GM19238 (cell line): ENCODE data around the gene SIM2.

Experiments
- DNase-seq: peaks from one replicate; pipeline ENCODE4 v3.0.0; 2011; ENCODE audit warnings: low spot score; ENCODE audit not compliant: insufficient read length

Gene SIM2

DNA sequence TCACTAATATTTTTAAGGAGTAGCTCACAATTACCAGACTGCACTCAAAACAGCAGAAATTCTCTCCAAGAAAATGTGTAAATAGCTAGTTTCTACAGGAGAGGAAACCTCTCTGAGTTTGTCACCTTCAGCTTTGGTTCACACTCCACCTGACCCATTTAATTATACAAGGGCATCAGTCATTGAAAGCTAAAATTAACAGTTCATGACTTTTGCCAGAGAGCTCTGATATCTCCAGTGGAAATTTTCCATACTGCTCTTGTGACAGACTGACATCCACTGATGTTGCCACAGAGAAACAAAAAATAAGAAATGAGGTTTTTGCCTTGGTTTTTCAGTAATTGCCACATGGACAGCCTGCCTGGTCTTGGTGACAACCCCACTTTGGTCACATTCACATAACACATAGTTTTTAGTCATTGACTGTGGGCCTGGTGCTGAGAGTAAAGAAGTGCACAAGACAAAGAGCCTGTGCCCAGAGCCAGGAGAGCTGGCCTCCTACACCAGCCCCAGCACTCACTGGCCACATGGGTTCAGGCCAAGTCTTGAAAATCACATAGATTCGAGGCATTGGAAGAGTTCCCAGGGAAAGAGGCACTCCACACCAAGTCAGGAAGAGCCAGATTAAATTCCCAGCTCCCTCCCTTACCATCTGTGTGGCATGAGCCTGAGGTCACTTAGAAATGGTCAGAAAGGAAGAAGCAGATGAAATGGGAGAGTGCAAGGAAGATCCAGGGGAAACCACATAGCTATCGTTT, 13.8 kb upstream of the SIM2 start:
- DNase-seq, result no peak

DNA sequence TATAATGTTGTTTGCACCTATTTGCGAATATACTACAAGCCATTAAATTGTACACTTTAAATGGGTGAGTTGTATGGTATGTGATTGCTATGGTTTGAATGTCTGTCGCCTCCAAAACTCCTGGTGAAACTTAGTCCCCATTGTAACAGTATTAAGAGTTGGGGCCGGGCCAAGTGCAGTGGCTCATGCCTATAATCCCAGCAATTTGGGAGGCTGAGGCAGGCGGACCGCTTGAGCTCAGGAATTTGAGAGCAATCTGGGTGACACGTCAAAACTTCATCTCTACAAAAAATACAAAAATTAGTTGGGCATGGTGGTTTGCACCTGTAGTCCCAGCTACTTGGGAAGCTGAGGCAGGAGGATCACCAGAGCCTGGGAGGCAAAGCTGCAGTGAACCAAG, 12.0 kb upstream of the SIM2 start:
- DNase-seq, result no peak

DNA sequence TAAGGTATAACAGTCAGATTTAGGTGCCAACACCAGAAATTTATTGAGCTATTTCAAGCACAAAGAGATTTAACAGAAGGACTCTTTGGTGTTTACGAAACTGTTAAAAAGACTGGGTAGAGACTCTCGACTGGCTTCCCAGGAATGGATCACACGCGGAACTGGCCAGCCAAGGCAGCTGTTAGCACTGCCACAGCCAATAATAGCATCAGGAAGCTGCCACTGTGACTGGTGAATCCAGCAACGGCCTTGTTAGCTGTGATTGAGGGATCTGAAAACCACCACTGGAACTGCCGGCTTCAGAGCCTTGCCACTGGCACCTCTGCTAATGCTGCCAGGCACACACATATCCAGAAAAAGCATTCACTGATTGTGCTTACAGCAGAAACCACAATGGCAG, 10.6 kb upstream of the SIM2 start:
- no peak for DNase-seq

DNA sequence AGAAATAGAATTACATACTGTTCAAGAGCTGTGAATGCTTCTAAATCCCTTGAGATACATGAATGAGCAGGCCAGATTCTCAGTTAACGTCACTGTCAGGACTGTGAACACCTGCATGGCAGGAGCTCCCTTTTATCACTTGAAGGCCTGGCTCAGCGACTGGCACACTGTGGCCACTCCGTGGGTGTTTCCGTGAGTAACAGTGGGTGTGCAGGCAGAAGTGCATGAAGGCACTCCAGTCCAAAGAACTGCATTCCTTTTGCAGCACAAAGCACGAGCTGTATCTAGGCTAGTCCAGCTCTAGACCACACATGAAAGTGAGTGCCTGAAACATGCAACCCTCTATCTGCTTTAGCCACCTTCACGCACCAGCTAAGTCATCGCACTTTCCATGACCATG, 9.6 kb upstream of the SIM2 start:
- no peak for DNase-seq

DNA sequence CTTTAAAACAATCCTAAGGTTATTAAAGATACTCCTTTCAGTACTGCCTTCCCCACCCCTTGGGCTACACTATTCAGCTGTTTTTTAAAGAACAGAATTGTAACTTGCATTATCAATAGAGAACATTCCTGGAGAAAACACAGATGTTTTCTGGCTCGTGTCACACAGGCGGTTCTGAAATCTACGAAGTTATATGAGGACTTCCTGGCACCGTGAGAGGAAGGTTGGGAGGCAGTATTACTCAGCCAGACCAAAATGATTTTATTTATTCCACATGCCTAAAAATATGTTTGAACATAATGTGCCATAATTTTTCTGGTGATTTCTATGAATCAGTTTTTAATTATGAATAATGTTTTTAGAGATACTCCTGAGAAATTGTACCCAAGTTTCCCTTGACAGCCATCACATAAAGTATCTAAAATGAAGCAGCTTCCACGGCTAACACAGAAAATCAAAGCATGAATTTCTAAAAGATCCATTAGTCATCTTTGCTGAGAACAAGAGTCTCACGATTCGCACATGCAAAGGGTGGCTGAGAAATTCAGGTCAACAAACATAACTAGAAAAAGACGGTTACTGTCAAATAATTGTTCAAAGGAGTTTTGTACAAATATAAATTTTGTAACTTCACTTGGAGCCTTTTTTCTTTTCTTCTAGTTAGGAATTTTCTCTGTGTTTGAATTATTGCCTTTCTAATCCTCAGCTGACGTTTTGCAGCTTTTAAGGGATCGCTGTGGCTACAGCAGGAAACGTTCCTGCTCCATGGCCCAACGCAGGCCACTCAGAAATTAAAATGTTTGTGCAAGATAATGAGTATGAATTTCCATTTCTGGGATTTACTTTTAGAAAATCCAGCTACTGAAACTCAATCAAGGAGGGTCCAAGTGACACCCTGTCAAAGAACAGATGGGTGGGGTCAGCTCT, 8.0 kb upstream of the SIM2 start:
- DNase-seq, result no peak

DNA sequence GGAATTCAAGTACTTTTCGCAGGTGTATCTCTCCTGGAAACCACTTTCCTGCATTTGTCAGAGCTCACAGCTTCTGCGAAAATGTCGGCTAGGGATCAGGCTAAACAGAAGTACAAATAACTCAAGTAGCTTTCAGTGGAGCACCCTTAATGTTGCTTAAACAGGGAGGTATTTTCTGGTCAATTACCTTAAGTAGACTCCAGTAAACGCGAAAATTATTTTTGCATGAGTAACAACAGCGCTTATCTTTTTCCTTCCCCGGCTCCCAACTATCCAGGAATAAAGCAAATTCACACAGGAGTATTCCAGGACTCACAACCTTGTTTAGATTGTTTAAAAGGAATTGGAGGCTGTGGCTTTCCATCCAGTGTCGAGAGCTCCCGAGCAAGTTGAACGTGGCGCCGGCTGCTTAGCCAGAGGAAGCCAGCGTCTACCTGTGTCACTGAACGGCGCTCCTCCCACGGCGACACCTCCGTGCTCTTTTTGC, 7.3 kb upstream of the SIM2 start:
- no peak for DNase-seq

DNA sequence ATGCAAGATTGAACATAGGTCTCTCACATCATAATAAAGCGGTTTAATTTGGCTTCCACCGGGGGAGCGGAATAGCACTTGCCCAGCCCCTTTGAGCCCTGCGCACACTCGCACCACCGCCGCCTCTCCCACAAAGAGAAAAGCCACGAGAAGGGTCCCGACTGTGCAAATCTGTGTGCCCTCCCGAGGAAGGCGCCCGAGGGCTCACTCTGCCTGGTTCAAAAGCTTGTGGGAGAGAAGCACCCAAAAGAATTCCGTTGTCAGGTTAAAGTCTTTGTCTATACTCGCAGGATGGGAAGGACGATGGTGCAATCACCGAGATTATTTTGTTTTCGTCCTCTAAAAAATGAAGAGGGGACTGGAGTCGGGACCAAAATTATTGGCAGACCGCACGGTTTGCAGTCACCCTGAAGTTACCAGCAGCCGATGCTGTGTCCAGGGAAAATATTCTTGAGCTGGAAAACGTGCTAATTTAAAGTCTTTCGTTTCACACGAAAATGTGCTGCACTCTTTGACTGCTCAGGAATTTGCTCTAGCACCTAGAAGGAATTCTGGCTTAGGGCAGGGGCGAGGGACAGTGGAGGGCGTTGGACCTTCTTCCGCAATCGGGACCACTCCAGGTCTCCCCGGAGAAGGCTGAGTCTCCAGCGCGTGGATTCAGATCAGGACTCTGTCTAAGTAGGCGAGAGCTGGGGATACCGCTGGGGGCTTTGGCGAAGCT, 6.6 kb upstream of the SIM2 start:
- no peak for DNase-seq

DNA sequence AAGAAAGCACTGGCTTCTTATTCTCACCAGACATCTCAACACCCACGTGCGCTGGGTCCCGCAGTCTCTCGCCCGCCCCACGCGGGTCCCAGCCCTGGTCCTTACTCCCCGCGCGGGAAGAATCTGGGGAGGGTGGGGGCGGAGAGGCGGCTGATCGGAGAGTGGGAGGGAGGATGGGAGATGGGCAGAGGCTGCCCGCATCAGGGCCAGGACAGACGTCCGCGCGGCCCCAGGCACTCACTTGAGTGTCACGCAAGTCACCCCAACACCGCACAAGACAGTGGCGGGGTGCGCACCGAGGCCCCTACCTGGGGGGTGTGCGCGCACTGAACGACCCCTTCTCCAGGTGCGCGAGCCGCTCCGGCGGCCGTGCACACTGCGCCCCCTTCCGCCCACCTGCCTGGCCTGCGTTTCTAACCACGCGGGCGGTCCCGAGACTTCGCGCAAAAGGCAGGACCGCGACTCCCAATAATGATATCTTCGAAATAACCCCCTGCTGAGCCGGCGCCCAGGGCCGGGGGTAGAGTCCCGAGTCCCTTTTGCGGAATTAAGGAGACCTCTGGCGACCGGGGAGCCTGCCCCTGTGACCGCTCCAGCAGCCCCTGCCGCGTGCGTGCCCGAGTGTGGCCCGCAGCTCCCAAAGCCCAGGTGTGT, 6.0 kb upstream of the SIM2 start:
- no peak for DNase-seq

DNA sequence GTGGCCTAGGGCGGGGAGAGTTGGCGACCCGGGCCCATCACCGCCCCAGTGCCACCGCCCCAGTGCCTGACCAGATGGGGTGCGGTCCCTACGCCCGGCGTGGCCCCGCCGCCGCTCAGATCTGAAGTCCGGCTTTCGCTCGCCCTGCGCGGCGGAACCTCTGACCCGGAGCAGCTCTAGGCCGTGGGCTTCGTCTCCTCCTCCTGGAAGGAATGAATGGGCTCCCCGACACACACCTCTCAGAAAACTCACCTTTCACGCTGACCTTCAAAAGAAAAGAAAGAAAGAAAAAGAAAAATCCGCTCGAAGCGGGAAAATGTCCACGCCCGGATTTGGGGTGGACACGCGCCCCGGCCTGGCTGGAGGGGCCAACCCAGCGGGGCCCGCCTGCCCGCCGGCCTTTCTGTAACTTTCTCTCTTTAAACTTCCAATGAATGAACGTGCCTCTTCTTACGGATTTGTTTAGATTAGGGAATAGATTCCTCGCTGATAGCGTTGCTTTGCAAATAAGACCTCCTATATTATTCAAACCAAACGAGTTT, 5.4 kb upstream of the SIM2 start:
- DNase-seq, result no peak

DNA sequence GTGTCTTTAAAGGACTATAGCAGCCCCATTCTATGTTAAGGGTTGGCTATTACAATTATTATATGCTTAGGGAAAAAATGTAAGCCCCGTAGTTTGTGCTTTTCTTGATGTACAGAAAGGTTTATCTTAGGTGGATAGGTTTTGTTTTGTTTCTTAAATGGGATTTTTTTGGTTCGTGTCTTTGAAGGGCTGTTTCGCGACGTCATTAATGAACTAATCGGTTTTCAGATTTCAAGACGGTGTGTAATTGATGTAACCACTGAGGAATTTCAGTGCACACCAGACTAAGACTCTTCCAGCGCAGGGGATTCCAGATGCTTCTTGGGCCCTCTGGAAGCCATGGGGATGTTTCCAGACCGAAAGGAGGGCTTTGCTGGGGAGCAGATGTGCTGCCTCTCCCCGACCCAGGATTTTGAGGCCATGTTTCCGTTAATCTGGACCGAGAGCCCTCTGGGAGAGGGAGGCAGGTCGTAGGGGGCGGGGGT, 4.8 kb upstream of the SIM2 start:
- DNase-seq, result no peak

DNA sequence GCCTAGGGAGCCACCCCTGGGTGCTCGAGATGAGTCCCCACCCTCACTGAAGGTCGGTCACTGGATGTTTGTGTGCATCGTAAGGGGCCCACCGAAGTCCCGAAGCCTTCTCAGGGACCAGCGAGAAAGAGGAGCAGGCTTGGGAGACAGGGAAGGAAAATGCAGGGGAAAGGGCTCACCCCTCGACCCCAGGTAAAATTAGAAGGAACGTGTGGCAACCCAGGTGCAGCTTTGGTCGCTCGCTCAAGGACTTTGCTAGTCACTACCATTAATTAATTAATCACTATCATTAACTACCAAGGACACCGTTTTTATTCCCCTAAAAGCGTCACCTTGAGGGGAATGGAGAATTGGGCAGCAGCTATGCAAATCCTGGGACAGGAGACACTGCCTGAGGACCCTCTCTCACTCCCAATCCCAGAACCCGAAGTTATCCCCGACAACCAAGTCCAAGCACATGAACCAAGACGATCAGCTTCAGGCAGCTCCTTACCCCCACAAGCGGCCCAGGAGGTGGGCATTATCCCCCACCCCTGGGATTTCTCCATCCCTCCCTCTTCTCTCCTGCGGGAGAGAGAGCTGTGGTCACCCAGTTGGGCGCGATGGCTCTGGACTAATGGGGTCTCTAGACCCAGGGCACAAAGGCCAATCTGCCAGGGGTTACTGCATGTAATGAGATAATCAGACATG, 4.2 kb upstream of the SIM2 start:
- no peak for DNase-seq

DNA sequence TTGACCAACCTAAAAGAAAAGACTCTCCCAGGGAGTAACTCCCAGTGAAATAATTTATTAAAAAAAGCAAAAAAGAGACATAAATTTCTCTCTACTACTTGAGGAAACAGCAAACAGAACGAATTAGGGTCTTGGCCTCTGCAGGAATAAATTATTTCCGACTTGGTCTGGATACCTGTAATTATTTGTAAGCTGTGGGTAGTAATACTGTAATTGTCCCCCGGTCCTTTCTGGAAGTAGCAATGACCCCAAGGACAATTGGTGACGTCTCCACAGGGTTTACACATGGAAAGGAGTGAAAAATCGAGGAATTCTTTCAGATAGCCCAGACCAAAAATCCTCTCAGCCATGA, 3.7 kb upstream of the SIM2 start:
- DNase-seq, result no peak

DNA sequence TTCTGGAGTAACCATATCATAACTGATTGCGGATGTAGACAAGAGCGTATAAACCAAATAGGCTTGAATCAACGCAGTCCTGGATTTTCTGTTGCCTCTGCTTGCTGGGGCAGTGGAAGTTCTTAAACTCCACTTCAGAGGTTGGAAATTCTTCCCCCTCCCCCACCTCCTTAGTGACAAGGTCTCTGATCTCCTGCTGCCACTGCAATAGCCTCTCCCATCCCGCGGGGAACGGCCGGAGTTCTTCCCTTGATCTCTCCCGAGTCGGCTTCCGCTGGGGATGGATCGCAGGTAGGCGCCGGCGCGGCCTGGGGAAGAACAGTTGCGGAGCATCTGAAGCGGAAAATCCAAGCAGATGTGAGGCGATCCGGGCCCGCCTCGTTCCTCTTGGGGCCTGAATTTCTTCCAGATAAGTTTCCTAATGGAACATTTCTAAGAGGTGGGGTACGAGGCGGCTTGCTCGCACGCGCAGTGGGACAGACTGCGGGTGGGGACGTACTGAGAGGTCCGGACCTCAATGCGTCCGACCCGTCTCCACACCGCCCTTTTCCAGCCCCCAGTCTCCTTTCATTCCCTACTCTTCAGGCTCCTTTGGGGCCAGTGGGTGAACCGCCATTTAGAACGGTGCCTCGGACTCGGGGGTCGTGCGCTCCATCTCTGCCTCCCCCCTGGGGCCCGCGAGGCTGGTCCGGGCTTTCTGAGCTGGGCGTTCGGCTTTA, 3.1 kb upstream of the SIM2 start:
- no peak for DNase-seq

DNA sequence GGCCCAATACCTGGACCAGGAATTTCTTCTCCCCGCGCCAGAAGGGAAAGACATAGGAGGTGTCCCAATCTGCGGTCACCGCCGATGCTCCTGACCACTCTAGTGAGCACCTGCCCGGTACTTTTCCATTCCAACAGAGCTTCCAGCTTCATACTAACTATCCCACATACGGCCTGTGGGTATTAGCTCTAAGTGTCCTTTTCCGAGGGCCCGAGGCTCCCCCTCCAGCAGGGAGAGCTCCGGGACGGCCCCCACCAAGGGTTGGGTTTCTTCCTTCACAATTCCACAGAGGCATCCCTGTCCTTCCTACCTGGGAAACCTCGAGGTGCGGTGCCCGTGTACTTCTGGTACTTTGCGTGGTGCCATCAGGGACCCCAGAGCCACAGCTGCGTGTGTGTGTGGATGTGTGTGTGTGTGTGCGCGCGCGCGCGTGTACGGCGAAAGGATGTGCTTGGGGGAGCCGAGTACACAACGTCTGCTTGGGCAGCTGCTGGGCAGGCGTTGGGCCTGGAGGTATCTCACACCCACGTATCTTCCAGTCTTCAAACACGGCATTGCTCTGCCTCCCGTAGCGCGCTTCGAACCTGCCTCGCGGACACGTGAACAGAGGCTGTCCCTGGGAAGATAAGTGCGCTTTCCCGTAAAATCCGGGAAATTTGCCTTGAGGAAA, 2.4 kb upstream of the SIM2 start:
- no peak for DNase-seq

DNA sequence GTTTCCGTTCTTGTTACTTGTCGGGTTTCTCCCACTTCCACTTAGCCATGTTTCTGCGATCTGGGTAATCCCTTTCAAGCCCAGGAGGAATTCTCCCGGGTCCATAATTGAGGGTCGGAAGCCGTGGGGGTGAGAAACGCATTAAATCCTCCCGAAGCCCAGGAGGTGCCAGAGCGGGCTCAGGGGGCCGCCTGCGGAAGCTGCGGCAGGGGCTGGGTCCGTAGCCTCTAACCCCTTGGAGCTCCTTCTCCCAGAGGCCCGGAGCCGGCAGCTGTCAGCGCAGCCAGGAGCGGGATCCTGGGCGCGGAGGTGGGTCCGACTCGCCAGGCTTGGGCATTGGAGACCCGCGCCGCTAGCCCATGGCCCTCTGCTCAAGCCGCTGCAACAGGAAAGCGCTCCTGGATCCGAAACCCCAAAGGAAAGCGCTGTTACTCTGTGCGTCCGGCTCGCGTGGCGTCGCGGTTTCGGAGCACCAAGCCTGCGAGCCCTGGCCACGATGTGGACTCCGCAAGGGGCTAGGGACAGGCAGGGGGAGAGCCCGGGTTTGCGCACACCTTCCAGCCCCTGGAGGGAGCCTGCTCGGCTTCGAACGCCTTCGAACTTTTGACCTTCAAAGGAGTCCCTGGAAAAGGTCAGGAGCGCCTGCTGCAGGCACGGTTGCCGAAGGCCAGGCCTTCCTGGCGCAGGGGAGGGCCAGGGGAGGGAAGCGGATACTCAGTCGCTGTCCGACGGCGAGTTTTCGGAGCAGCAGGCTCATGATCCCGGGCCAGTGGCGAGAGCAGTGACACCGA, 1.7 kb upstream of the SIM2 start:
- no peak for DNase-seq

DNA sequence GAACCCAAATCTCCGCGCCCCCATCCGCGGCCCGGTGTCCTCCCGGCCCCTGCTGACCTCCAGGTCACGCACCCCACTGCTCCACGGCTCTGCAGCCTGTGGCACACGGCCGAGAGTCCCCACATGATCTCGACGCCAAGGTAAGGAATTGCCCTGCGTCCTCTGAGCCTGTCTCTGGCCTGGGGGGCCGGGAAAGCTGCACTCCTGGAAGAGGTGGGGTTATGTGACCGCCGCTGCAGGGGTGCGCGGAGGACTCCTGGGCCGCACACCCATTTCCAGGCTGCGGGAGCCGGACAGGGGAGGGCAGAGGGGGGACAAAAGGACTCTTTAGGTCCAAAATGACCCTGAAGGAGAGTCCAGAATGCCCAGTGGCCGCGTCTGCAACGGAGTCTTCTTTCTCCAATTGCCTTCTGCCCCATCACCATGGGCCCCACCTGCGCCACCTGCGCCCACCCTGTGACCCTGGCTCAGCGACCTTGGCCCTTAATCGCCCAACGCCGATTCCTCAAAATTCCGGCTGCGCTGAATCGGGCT, 997 bp upstream of the SIM2 start:
- DNase-seq, result no peak

DNA sequence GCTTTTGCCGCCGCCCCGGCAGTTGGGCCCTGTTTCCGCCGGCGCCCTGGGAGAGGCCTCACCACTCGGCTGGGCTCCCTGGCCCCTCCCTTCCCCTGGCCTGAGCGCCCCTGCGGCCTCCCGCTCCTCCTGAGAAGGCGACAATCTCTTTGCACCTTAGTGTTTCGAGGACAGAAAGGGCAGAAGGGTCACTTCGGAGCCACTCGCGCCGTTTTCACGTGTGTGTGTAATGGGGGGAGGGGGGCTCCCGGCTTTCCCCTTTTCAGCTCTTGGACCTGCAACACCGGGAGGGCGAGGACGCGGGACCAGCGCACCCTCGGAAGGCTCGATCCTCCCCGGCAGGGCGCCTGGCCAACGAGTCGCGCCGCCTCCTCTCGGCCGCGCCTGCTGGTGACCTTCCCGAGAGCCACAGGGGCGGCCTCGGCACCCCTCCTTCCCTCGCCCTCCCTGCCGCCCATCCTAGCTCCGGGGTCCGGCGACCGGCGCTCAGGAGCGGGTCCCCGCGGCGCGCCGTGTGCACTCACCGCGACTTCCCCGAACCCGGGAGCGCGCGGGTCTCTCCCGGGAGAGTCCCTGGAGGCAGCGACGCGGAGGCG, 432 bp upstream of the SIM2 start:
- DNase-seq, result no peak
